ENCODE data around the gene NKX2-4.
"Not testable (repeated sequence)": the region's sequence is repeated elsewhere in the genome, so short reads cannot be mapped to it uniquely, and the experiment has no call there.

The NKX2-4 gene

DNA sequence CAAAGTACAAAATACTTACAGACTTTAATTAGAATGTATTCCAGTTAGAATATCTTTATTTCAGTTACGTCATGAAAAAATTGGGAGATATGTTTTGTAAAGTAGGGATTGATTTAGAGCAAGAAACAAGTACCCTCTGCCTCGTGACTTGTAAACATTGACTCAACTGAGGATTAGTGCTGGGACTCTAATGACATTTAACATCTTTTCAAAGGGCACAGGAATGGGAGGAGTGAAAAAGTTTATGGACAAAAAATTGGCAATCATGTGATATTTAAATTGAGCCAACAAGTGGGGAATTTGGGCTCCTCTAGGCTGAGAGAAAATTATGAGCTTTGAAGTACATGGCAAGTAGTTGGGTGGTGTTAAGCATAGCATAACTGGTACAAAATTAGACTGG is 25.3 kb downstream of the NKX2-4 start:
- DNase-seq (ENCODE audit: extremely low read depth, low read depth), result no peak
- TF ChIP-seq, protein P1, sequence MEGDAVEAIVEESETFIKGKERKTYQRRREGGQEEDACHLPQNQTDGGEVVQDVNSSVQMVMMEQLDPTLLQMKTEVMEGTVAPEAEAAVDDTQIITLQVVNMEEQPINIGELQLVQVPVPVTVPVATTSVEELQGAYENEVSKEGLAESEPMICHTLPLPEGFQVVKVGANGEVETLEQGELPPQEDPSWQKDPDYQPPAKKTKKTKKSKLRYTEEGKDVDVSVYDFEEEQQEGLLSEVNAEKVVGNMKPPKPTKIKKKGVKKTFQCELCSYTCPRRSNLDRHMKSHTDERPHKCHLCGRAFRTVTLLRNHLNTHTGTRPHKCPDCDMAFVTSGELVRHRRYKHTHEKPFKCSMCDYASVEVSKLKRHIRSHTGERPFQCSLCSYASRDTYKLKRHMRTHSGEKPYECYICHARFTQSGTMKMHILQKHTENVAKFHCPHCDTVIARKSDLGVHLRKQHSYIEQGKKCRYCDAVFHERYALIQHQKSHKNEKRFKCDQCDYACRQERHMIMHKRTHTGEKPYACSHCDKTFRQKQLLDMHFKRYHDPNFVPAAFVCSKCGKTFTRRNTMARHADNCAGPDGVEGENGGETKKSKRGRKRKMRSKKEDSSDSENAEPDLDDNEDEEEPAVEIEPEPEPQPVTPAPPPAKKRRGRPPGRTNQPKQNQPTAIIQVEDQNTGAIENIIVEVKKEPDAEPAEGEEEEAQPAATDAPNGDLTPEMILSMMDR (IDR thresholded peaks at IDR 0.05; ENCODE audit: low read depth, low read length), result no peak

DNA sequence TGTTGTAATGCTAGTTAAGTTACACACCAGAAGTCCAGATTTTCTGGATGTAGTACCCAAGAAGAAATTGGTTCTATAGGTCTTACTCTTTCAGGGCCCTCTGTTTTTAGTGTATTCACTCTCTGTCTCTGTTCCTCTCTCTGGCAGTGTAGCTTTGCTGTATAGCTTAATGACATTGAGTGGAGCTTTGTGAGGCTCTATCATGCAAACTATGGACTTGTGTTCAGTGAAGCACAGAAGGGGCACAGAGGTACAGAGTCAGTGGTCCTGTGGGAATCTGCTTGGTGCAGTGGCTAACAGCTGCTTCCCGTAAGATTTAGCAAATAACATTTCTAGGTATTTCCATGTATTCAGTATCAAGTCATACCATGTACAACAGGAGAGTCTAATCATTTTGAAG is 26.1 kb downstream of the NKX2-4 start:
- TF ChIP-seq, protein P1 (IDR thresholded peaks at IDR 0.05; ENCODE audit: low read depth, low read length), result no peak

DNA sequence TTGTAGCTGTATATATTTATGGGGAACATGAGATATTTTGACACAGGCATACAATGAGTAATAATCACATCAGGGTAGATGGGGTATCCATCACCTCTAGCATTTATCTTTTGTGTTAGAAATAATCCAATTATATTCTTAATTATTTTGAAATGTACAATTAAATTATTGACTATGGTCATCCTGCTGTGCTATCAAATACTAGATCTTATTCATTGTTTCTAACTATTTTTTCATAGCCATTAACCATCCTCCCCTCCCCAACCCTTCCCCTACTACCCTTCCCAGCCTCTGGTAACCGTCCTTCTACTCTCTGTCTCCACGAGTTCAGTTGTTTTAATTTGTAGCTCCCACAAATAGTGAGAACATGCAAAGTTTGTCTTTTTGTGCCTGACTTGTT is 28.5 kb downstream of the NKX2-4 start:
- TF ChIP-seq, protein P1 (IDR thresholded peaks at IDR 0.05; ENCODE audit: low read depth, low read length), result no peak
- no peak for DNase-seq (ENCODE audit: extremely low read depth, low read depth)

More for the DNA sequence above, 26.1 kb downstream of the NKX2-4 start:
- DNase-seq (ENCODE audit: extremely low read depth, low read depth), result no peak

DNA sequence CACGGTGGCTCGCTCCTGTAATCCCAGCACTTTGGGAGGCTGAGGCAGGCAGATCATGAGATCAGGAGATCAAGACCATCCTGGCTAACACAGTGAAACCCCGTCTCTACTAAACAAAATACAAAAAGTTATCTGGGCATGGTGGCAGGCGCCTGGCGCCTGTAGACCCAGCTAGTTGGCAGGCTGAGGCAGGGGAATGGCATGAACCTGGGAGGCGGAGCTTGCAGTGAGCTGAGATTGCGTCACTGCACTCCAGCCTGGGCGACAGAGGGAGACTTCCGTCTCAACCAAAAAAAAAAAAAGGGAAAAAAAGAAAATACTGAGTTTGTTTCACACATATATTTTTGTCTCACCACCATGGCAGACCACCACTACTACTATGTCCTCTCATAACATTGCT is 31.1 kb downstream of the NKX2-4 start:
- DNase-seq (ENCODE audit: extremely low read depth, low read depth), result not testable (repeated sequence)

DNA sequence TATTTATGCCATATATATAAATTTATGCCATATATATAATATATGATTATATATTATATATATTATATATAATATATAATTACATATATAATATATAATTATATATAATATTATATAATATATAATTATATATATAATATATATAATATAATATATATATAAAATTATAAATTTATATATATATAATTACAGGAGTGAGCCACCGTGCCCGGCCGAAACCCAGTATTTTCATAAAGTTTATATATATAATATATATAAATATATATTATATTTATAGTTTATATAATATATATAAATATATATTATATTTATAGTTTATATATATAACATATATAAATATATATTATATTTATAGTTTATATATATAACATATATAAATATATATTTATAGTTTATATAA is 31.6 kb downstream of the NKX2-4 start:
- no peak for DNase-seq (ENCODE audit: extremely low read depth, low read depth)
- TF ChIP-seq, protein P1 (IDR thresholded peaks at IDR 0.05; ENCODE audit: low read depth, low read length), result no peak

DNA sequence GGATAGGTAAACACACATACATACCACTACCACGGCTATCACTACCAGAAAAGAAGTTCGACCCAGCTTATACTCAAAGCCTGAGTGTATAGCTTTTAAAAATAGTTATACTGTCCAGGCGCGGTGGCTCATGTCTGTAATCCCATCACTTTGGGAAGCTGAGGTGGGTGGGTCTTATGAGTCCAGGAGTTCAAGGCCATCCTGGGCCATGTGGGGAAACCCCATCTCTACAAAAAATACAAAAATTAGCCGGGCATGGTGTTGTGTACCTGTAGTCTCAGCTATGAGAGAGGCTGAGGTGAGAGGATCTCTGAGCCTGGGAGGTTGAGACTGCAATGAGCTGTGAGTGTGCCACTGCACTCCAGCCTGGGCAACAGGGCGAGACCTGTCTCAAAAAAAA is 32.9 kb downstream of the NKX2-4 start:
- TF ChIP-seq, protein P1 (IDR thresholded peaks at IDR 0.05; ENCODE audit: low read depth, low read length), result no peak
- DNase-seq (ENCODE audit: extremely low read depth, low read depth), result no peak

DNA sequence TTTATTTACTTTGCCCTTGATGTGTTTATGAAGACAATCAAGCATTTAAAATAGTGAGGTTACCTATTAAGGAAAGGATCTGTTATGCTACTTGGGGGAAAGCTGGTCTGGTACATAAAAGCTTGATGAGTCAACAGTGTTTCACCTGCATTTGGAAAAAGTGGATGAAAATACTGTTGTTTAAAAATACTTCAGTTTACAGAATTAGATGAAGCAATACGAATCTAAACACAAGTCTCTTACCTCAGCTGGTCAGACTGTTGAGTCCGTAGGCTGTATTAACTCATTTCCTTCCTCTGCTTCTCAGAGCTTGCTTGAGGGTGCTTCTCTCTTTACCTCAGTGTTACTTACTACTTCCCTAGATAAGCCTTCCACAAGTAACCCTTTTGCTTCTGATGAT is 36.1 kb downstream of the NKX2-4 start:
- no peak for DNase-seq (ENCODE audit: extremely low read depth, low read depth)
- TF ChIP-seq, protein P1 (IDR thresholded peaks at IDR 0.05; ENCODE audit: low read depth, low read length), result no peak

DNA sequence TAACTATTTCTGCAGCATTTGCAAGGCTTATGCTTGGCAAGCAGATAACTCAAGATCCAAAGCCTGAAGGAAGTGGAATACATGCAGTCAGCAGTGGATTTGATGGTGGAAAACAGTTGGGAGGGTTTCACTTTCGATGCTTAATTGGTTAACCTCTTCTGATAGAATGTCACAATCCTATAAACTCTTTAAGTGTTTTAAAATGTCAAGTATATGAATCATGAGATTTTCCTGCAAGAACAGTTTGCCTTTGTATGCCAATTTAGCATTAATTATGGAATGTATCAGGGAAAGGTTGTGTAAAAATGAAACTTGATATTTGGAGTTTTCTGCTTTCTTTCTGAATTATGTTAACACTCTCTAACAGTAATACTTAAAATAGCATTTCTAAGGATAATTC is 36.6 kb downstream of the NKX2-4 start:
- TF ChIP-seq, protein P1 (IDR thresholded peaks at IDR 0.05; ENCODE audit: low read depth, low read length), result no peak
- DNase-seq (ENCODE audit: extremely low read depth, low read depth), result peak; percentile 38
